CD1c-positive myeloid dendritic cell (primary cell): ENCODE results near the gene TANC1.

Experiments used
- DNase-seq: peaks from one replicate; pipeline ENCODE4 v3.0.0-alpha.2; 2016; ENCODE audit errors: extremely low spot score

TANC1 gene

DNA sequence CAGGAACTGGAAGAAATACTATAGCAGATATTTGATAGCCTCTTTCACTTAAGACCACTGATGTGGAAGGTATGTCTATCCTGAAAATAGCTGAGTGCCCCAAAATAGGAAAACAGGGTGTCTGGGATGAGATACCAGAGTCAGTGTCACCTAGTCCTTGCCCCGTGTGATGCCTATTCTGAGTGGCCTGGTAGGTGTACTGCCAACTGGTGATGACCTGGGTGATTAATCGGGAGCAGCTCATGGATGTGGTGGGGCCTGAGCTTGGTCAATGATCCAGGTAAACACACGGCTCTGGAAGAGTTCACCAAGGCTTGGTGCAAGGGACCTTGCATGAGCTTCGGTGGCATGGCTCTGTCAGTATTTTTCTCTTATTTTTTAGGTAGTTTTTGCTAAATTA lies 95.2 kb downstream of the TANC1 start:
- DNase-seq, result no peak

DNA sequence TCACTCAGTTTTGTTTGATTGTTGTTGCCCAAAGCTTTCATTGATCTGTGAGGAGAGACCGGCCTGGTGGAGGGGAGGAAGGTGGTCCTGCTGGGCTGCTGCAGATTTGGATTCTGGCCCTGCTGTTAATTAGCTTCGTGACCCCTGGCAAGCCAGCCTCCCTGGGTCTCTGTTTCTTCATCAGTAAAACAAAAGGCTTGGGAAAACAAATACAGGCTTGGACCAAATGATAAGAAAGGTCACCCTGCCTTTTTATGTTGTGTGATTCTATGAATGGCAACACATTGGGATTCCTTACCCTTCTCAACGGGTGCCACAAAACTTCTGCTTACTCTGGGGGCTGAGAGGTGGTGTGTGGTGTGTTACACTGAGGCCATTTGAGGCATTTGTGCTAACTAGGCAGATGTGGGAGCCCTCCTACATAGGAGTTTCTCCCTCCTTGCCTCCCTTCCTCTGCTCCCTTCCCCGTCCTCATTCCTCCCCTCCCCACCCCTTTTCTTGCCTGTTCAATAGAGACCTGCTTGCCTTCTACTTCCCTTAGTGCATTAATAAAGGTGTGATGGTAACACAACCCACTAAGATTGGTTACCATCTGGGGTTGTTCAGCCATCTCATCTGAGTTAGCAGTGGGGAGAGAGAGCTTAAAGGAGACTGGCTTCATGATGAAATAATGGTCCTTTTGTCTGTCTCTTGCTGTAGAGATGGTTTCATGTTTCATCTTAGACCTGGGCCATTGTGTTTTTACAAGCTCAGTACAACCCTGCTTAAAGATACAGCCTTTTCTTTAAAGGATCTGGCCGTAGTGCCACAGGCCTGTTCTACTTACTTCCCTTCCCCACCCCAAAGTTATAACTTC lies 96.2 kb downstream of the TANC1 start:
- no peak for DNase-seq

DNA sequence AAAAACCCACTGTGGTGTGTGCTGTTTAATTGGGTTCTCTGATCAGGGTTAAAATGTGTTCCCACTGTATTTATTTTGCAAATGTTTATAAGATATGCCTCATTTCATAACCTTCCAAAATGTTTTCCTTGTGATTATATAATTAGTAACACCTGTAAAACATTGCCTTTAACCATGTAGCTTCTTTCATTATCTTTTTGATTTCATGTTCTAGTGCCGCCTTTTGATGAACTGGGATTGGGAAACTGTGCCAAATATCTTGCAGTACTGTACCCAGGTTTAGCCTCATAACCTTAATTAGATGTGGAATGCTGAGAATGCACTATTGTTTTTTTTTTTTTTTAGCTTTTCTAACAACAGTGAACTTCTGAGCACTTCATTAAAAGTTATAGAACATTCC lies 96.9 kb downstream of the TANC1 start:
- no peak for DNase-seq

DNA sequence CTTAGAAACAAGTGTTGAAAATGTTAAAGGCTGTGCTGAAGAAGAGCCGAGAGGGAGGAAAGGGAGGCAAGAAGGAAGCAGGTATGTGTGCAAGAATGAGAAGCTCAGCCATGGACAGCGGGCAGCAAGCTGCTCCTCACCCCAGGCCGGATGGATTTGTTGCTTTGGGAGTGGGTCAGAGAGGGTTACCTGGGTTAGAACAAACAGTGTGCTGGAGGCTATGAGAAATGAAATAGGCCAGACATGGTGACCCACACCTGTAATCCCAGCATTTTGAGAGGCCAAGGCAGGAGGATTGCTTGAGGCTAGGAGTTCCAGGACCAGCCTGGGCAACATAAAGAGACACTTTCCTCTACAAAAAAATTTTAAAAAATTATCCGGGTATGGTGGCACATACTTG lies 97.5 kb downstream of the TANC1 start:
- DNase-seq, result no peak

DNA sequence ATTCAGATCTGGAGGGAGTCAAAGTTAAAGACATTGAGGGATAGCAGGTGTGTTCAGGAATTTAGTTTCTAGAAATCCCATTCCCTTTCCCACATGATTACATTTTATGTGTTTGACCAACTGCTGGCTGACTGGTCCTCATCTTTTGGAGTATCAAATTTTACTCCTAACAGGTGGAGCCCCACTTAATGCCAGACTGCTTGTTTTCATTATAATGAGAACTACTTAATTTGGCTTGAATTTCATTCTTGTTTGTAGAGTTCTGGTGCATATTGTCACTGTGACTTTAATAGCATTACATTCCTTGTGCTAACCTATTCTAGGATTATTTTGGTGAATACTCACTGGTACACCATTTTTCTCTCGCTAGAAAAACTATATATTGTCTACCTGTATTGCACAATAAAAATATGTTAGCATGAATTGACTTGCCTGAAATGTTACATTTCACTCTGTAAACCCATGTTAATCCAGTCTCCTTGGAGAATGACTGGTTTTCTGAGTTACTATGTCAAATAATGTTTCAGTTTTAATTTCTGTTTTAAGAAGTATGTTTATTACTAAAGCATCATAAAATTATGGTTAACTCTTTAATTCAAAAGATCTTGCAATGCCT lies 98.2 kb downstream of the TANC1 start:
- DNase-seq, result no peak

DNA sequence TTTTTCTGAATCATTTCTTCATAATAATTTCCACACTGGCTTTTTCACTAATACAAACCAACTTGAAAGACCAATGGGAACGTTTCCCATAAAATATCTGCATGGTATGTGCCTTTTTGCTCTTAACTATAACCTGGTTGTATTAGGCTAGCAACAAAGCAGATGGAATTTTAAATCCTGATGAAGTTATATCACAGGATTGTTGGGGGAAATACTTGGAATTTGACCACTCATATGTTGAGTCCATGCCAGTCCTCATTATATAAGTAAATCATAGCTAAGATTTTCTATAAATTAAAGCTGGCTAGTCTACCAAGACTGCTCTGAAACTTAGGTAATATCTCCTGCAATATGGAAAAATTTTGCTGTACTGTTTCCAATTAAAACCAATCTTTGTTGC lies 99.5 kb downstream of the TANC1 start:
- DNase-seq, result no peak

DNA sequence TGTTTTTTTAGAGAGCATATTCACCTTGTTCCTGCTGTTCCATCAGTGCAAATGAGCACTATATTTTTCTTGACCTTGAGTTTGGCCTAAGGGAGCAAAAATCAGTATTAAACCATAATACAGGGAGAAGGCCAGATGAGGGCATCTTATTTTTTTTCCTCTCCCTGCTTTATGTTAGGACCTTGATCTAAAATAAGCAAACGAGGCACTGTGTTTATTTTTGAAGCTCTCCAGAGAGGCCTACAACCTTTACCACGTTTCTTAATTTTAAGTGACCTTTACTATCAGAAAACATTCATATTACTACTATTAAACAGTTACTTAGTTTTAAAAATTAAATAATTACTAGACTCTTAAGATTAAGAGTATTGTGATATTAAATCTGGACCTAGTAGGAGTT lies 100.8 kb downstream of the TANC1 start:
- no peak for DNase-seq

DNA sequence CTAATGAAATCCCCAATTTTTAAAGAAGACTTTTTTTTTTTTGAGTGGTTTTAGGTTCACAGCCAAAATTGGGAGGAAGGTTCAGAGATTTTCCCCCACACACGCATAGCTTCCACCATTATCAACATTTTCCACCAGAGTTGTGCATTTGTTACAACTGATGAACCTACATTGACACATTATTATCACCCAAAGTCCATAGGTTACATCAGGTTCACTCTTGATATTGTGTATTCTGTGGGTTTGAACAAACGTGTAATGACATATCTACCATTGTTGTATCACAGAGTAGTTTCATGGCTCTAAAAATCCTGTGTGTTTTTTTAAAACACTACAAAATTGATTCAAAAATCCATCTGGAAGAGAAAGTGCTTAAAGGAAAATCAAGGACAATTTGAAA lies 101.8 kb downstream of the TANC1 start:
- DNase-seq, result no peak

DNA sequence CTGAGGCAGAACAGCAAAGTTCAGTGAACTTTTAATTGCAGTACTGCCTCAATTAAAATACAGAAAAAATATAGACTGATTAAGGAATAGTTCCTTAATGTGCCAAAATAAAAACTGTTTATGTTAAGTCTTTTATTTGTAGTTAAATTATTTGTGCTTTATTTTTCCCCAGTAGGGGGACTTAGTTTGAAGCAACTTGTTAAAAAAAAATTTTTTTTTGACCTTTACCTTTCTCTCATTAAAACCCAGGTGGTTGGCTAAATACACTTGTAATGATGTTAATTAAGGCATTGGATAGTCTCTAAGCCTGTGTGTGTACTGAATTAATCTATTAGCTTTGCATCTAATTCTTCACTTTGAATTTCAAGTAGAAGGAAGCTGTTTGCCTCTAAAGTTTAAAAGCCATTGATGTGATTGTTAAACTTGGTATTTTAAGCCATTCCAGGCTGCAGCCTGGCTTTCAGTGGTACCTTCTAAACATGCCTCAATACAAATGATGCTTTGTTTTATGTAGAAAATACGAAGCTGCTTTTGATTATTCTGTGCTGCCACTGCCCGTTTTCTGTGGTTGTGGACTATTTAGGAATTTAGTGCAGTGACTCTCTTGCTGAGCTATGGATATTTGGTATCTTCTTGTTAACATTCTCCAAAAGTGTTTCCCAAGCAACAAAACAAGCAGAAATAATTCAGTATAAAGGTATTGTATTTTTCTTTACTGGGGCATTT lies 102.9 kb downstream of the TANC1 start:
- DNase-seq, result no peak

DNA sequence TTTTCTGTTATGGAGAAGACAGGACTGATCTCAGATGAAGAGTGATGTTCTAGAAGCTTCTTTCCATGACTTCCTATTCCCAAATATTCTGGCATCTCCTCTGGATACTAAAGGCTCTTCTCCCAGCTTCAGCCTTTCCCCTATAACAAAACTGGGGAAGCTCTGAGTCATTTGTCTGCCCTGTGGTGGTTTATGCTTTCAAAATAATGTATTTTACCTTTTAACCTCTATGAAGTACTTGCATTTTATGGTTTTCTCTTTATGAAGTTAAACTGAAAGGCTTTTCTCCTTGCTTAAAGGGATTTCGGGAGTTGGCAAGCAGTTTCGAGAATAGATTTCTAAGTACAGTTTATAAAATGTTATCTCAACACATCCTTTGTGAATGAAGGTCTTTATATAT lies 104.4 kb downstream of the TANC1 start:
- no peak for DNase-seq

DNA sequence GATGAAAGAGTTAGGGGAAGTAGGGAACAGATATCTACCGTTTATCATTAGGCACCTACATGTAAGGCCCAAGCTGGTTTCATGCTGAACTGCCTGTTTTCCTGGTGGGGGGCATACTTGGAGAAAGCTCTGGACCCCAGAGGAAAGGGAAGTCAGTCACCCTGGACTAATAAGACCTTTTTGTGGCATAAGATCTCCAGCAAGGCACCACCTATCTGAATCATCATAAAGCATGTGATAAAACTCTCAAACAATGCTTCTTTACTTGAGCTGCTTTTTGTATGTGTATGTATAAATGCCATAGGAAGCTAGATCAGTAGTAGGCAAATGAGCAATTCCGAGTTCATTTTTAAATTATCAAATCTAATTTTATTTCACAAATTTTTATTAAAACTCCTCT lies 104.8 kb downstream of the TANC1 start:
- no peak for DNase-seq

DNA sequence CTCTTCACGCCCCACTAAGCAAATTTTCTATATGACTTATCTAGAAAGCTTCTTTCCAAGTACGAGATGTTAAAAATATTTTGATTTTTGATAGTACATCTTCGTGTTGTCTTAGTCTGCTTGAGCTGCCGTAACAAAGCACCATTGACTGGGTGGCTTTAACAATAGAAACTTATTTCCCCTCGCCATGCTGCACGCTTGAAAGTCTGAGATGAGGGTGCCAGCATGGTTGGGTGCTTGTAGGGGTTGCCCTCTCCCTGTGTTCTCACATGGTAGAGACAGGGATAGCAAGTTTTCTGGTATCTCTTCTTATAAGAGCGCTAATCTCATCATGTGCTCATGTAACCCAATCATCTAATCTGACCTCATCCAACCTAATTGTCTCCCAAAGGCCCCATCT lies 106.2 kb downstream of the TANC1 start:
- no peak for DNase-seq

DNA sequence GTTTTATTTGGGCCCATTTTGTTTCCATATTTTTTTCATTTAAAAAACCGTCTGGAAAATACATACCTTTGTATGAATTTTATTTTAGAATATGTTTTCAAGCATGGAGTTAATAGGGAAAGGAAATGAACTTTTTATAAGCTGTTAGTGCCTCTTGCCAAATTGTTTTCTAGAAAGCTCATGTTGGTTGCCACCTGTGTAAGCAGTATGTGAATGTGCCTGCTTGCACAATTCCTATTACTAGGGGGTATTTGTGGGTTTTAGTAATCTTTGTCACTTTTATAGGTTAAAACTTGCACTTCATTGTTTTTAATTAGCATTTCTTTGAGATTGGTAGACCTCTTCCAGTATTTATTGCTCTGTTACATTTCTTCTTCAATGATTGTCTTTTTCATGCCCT lies 107.3 kb downstream of the TANC1 start:
- DNase-seq, result no peak

DNA sequence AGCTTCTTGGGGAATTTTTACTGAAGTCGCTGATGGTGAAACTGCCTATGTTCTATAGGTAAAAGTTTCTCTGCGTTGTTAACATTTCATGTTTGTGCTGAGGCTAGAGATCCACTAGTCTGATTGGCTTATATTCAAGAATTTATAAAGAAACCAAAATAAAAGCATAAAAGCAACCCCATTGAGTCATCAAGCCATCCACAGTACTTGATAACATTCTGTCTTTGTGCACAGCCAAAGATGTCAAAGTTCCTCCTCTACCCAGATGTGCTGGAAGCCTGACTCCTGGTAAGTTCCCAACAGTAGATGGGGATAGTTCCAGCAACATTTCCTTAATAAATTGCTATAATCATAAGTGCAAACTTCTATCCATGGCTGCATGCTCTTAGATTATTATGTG lies 107.8 kb downstream of the TANC1 start:
- DNase-seq, result no peak

DNA sequence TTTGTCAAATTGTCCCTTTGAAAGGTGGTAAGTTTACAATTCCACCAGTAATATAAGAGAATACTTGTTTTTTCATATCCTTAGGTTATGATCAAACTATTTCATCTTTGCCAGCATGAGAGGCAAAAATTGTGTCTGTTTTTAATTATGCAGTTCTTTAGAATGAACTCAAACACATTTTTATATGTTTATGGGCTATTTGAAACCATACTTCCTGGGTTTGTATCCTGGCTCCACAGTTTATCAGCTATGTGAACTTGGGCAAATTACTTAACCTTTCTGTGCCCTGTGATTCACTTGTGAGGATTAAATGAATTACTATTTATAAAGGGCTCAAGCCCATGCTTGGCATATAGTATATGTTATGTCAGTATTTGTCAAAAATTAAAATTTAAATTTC lies 109.4 kb downstream of the TANC1 start:
- DNase-seq, result no peak

DNA sequence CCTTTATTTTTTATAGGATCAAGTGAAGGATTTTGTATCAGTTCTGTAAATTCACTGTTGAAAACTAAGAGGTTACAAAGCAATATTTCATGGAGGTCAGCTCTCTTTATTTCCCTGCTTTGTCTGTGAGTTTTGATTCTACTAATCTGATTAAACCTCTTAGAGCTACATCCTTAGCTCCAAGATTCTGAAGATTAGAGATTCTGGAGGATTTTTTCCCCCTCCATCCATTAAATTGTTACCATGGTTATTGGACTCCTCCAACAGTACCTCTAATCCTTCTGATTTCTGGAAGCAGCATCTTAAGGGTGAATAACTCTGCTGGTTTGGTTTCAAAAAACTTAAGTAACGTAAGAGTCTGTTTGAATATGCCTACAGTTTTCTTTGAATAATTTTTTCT lies 110.0 kb downstream of the TANC1 start:
- no peak for DNase-seq

DNA sequence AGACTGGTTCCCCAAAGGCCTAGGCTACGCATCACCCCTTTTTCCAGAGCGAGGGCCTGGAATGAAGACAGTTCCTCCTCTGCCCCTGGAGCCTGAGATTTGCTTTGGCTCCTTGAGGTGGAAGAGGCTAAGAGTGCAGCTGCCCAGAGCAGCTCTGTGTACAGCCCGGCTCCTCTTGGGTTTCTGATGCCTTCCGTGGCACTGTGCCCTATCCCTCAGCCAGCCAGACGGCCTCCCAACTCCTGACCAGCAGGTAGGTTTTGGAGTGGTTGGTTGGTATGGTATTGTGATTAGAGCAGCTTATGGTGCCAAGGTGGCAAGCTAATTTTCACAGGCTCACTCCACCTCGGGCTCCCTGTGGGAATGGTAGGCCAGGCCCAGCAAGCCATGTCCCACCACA lies 112.2 kb downstream of the TANC1 start:
- no peak for DNase-seq

DNA sequence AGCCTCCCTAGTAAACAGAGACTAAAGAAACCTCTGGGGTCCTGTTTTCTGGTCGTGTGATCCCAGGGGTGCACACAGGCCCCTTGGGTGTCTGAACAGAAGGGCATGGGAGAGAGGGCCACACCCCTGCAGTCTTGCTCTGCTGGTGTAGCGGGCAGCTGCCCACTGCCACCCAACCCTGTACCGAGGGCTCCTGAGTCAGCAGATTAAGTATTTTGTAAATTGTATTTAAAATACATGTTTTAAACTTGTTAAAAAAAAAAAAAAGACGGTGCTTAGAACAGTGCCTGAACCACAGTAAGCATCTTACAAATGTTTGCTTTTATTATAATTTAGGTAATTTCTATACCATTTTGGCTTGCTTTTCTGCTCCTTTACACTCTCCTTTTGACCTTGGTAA lies 113.7 kb downstream of the TANC1 start:
- DNase-seq, result no peak

DNA sequence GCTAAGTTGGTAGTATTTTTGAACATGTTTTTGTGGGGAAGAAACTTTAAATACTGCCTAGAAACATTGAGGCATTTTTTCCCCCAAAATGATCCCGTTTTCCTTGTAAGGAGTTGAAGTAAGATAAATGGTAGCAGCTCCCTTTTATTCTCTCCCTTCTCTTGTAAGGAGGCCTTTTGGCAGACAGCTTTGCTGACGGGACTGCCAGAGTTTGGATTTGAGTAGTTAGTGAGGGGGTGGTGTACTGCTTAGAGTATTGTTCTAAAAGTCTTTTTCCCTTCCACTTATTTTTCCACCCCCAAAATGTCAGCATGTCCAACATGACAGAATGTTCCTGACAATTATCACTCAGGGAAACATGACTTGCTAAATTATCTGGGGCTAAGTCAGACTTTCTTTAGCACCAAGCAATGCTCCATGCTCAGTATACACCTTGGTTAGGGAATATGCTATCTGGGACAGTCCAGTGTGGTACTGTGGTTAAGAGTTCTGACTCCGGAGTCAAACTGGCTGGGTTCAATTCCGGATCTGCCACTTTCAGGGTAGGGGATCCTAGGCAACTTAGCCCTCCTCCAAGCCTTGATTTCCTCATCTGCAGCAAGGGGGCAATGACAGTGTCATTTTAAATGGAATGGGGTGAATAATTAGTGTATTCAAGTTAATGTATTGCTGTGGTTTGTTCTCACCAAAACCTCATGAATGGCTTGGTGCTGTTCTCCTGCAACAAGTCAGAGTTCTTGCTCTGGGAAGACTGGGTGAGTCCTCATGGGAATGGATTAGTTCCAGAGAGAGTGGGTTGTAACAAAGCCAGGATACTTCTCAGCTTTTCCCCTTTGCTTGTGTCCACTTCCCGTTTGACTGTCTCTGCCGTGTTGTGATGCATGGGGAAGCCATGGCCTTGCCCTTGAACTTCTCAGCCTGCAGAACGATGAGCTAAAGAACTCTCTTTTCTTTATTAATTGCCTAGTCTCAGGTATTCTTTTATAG lies 116.2 kb downstream of the TANC1 start:
- DNase-seq, result no peak

DNA sequence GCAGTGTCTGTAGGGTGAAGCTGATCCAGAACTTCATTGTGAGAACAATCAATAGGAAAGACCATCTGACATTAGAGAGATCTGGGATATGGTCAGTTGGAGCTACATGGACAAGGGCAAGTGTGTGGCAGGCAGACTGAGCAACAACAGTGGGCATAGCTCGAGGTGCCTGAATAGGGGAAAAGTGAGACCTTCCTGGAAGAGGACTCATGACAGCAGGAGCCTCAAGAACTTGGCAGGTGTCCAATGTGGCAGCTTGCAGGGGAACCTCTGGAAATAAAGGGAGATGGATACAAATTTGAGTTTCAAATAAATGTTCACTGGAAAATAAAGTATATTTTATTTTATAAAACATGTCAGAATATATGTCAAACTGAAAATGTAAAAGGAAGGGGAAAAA lies 117.9 kb downstream of the TANC1 start:
- DNase-seq, result no peak

DNA sequence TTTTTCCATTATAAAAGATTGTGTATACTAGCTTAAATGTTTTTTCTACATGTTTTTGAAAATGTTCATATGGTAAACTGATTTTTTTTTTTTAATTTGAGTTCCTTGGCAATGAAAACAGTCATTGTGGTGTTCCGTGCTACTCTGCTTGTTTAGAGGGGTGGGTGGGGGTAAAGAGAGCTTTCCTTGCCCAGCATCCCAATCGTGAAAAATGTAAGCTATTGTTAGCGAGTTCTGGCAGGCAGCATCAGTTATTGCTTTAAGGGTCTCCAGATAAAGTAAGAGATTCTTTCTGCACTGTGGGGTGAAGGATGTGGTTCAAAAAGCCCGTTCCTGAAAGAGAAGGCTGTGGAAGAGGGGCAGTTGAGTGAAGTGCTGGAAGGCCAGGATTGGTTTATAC lies 118.4 kb downstream of the TANC1 start:
- no peak for DNase-seq

DNA sequence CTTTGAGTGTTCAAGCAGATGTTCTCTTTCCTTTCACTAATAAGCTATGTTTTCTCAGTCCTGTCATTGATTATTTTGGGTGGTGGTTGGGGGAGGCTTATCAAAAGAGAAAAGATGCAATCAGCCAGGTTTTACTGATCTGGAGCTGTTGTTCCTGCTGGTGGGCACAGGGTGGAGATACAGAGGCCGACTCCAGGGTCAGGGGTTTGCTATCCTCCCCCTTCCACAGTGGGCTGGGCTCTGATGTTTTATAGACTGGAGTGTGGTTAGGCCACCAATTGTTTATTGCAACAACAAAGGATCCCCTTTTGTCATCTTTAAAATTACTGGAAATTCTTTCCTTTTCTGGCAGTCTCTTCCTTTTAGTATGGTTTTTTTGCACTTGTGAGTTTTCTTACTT lies 120.5 kb downstream of the TANC1 start:
- no peak for DNase-seq
